Glutamatergic neuron (in vitro differentiated cells): ENCODE measurements around the gene SERPINE1. TPM values are rescaled to one million over a fixed set of nuclear protein-coding genes. Genes with fewer than 3 reads are reported as not detected.
A peak's percentile ranks its signal among the peaks of the same experiment; 100 is the strongest.

Source experiments
- DNase-seq: peaks from one replicate; pipeline ENCODE4 v3.0.0; 2022
- H3K27ac Mint-ChIP-seq: one replicate; pipeline ENCODE4 v1.8.0; 2020; ENCODE audit warnings: mild to moderate bottlenecking, mixed read lengths, inconsistent platforms; ENCODE audit not compliant: unreplicated experiment
- H3K27me3 Mint-ChIP-seq: one replicate; pipeline ENCODE4 v1.8.0; 2020; ENCODE audit warnings: mild to moderate bottlenecking, moderate library complexity, mixed read lengths, inconsistent platforms; ENCODE audit not compliant: unreplicated experiment
- H3K36me3 Mint-ChIP-seq: one replicate; pipeline ENCODE4 v1.8.0; 2020; ENCODE audit warnings: mild to moderate bottlenecking, mixed read lengths, inconsistent platforms; ENCODE audit not compliant: unreplicated experiment
- H3K4me1 Mint-ChIP-seq: one replicate; pipeline ENCODE4 v1.8.0; 2020; ENCODE audit warnings: mild to moderate bottlenecking, low read depth, mixed read lengths, inconsistent platforms; ENCODE audit not compliant: unreplicated experiment
- H3K4me3 Mint-ChIP-seq: one replicate; pipeline ENCODE4 v1.8.0; 2020; ENCODE audit warnings: mild to moderate bottlenecking, mixed read lengths, inconsistent platforms; ENCODE audit not compliant: unreplicated experiment
- H3K9me3 Mint-ChIP-seq: one replicate; pipeline ENCODE4 v1.8.0; 2020; ENCODE audit warnings: mild to moderate bottlenecking, moderate library complexity, mixed read lengths, inconsistent platforms; ENCODE audit not compliant: unreplicated experiment
- long read RNA-seq: library from polyadenylated mRNA; unstranded; transcript quantifications from one replicate; pipeline ENCODE4 v2.0.0, GENCODE V29; 2020; ENCODE audit not compliant: unreplicated experiment
- total RNA-seq: library from RNA; stranded (reverse); fragmentation: NEBNext Ultra II Directional; extraction: Animal tissue kit (Norgen Biotek cat#: 25700); gene quantifications from one replicate; pipeline ENCODE4 v1.2.1, GENCODE V29; 2021; ENCODE audit not compliant: unreplicated experiment
- TF ChIP-seq, protein P1 (sequence below): fragments of 200-600 bp; sonication (generic); IDR thresholded peaks from one replicate; pipeline ENCODE4 v1.5.0; 2021; ENCODE audit not compliant: partially characterized antibody, unreplicated experiment

Gene SERPINE1
- total RNA-seq = not detected
- long read RNA-seq = 0 reads

DNA sequence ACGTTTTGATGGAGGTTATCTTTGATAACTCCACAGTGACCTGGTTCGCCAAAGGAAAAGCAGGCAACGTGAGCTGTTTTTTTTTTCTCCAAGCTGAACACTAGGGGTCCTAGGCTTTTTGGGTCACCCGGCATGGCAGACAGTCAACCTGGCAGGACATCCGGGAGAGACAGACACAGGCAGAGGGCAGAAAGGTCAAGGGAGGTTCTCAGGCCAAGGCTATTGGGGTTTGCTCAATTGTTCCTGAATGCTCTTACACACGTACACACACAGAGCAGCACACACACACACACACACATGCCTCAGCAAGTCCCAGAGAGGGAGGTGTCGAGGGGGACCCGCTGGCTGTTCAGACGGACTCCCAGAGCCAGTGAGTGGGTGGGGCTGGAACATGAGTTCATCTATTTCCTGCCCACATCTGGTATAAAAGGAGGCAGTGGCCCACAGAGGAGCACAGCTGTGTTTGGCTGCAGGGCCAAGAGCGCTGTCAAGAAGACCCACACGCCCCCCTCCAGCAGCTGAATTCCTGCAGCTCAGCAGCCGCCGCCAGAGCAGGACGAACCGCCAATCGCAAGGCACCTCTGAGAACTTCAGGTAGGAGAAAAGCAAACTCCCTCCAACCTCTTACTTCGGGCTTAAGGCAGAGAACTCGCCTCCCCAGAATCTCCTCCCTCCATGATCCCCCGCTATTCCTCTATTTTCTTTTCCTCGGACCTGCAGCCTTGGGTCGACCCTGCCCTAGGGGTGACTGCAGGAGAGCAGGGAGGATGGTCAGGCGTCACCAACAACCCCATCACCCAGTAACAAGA lies at the start of gene SERPINE1:
Gene SERPINE1 (plus strand): TSS at position 454 of the 809 bp plus-strand sequence. CDS start 1,290 bp downstream, outside the sequence.
- Mint-ChIP-seq H3K27me3 (peaks cover 6% of the 10 kb centered on the region), H3K36me3 (no peaks in the 10 kb centered on the region), H3K4me1 (peaks cover 1% of the 10 kb centered on the region), H3K9me3 (peaks cover 2% of the 10 kb centered on the region), H3K4me3 (no peak within 1 kb of the TSS), H3K27ac (no peak within 1 kb of the TSS)
- no peak for DNase-seq
- TF ChIP-seq, protein P1, sequence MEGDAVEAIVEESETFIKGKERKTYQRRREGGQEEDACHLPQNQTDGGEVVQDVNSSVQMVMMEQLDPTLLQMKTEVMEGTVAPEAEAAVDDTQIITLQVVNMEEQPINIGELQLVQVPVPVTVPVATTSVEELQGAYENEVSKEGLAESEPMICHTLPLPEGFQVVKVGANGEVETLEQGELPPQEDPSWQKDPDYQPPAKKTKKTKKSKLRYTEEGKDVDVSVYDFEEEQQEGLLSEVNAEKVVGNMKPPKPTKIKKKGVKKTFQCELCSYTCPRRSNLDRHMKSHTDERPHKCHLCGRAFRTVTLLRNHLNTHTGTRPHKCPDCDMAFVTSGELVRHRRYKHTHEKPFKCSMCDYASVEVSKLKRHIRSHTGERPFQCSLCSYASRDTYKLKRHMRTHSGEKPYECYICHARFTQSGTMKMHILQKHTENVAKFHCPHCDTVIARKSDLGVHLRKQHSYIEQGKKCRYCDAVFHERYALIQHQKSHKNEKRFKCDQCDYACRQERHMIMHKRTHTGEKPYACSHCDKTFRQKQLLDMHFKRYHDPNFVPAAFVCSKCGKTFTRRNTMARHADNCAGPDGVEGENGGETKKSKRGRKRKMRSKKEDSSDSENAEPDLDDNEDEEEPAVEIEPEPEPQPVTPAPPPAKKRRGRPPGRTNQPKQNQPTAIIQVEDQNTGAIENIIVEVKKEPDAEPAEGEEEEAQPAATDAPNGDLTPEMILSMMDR = peak; percentile 38

DNA sequence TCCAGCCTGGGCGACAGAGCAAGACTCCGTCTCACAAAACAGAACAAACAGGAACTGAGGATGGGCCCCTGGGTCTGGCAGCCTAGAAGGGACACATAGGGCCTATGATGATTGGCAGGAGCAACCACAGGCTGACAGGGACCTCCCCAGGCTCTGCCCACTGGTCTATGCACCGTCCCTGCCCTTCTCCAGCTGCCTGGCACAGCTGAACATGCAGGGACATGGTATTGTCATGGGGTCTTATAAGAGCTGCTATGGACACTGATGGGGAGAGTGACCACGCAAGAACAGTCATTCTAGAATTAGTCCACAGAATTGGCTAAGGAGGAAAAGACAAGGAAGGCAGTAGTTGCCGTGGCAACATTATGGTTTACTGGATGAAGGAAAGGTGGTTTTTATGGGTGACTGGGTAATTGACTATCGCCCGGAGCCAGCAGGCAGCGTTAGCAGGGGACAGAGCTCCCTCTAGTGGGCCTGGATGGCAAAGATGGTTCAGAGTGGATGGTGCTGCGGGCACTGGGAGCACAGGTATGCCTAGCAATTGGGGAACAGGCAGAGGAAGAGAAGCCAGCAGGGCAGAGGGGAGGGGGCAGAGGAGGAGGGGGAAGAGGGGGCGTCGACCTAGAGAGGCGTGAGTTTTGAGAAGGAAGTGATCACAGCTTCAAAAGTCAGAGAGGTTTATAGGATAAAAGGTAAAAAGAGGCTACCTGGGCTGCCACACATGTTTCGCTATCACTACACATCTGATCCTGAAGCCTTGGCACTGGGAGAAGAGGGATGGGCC lies 49.4 kb upstream of the SERPINE1 start:
- no peak overlapping the region for H3K4me3 Mint-ChIP-seq
- H3K36me3 Mint-ChIP-seq = no peaks in the 10 kb centered on the region
- H3K9me3 Mint-ChIP-seq = no peaks in the 10 kb centered on the region
- TF ChIP-seq, protein P1 = peak; percentile 79
- H3K27me3 Mint-ChIP-seq = peaks cover 2% of the 10 kb centered on the region
- peak; percentile 91 for DNase-seq
- no peaks in the 10 kb centered on the region for H3K4me1 Mint-ChIP-seq
- H3K27ac Mint-ChIP-seq = no peak overlapping the region

DNA sequence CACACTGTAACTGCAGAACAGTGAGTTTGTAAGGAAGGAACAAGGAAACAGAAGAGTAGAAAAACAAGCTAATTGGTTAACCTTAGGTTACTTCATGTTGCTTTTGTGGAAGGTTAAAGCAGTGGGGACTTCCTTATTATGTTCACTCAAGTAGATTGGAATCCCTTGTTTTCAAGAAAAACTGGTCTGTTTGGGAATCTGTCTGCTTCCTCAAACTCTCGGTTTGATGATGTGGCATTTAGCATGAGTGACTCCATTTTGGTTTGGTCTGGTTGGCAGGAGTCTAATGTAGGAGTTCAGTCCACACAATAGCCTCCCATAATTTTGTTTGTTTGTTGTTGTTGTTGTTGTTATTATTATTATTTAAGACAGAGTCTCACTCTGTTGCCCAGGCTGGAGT lies 45.5 kb upstream of the SERPINE1 start:
- Mint-ChIP-seq H3K27ac (no peak overlapping the region), H3K36me3 (no peaks in the 10 kb centered on the region), H3K27me3 (peaks cover 6% of the 10 kb centered on the region), H3K9me3 (peaks cover 5% of the 10 kb centered on the region), H3K4me3 (no peak overlapping the region), H3K4me1 (no peaks in the 10 kb centered on the region)
- no peak for DNase-seq
- TF ChIP-seq, protein P1 = no peak

DNA sequence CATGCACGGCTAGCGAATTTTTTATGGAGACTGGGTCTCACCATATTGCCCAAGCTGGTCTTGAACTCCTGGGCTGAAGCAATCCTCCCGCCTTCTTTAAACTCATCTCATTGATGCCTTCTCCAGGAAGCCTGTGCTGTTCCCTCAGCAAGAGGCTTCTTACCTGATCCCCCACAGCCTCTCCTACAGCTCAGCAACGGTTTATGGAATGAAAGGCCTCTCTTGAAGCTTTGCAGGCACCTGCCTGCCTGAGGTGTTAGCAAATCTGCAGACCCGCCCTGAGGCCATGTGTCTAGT lies 42.1 kb upstream of the SERPINE1 start:
- DNase-seq = no peak
- H3K4me1 Mint-ChIP-seq = no peaks in the 10 kb centered on the region
- H3K4me3 Mint-ChIP-seq = no peak overlapping the region
- H3K27me3 Mint-ChIP-seq = peaks cover 6% of the 10 kb centered on the region
- H3K9me3 Mint-ChIP-seq = peaks cover 5% of the 10 kb centered on the region
- H3K36me3 Mint-ChIP-seq = no peaks in the 10 kb centered on the region
- TF ChIP-seq, protein P1 = no peak
- H3K27ac Mint-ChIP-seq = no peak overlapping the region
